ENCODE measurements around the gene SERPINE1. TPM values are rescaled to one million over a fixed set of nuclear protein-coding genes. Genes with fewer than 3 reads are reported as not detected.

Gene SERPINE1
- polyA plus RNA-seq, 3 donors from 2014 or later = 1.4 to 1.5 TPM; not detected in 1

- no peak for DNase-seq
- peak overlapping the region in 1 of 6 donors; percentile 21 for H3K27ac Mint-ChIP-seq
- H3K36me3 Mint-ChIP-seq = peaks cover 0 to 3% (median 0%) of the 10 kb centered on the region in 3 donors
- H3K4me3 Mint-ChIP-seq = no peak overlapping the region
- no peaks in the 10 kb centered on the region for H3K9me3 Mint-ChIP-seq
- H3K4me1 Mint-ChIP-seq = peaks cover 14 to 24% of the 10 kb centered on the region in 2 donors
- peaks cover 4 to 9% (median 5%) of the 10 kb centered on the region in 3 donors for H3K27me3 Mint-ChIP-seq (ENCODE audit: low read depth in 3 of 3)
These were observed 7.6 kb downstream of the SERPINE1 start for GRCh38 chr7:101134399-101134980.

GRCh38 chr7:101137651-101138212, 10.8 kb downstream of the SERPINE1 start:
- DNase-seq = no peak
- peak overlapping the region; percentile 76 to 97 (median 90) for H3K27ac Mint-ChIP-seq
- H3K27me3 Mint-ChIP-seq (ENCODE audit: low read depth in 3 of 3) = peaks cover 4 to 9% (median 8%) of the 10 kb centered on the region in 3 donors
- H3K36me3 Mint-ChIP-seq = no peaks in the 10 kb centered on the region
- H3K4me1 Mint-ChIP-seq = peaks cover 19 to 30% of the 10 kb centered on the region in 2 donors
- H3K9me3 Mint-ChIP-seq = no peaks in the 10 kb centered on the region
- H3K4me3 Mint-ChIP-seq = peak overlapping the region; percentile 59 to 88 (median 82)

DNA sequence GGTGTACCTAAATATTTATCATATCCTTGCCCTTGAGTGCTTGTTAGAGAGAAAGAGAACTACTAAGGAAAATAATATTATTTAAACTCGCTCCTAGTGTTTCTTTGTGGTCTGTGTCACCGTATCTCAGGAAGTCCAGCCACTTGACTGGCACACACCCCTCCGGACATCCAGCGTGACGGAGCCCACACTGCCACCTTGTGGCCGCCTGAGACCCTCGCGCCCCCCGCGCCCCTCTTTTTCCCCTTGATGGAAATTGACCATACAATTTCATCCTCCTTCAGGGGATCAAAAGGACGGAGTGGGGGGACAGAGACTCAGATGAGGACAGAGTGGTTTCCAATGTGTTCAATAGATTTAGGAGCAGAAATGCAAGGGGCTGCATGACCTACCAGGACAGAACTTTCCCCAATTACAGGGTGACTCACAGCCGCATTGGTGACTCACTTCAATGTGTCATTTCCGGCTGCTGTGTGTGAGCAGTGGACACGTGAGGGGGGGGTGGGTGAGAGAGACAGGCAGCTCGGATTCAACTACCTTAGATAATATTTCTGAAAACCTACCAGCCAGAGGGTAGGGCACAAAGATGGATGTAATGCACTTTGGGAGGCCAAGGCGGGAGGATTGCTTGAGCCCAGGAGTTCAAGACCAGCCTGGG, 11.4 kb downstream of the SERPINE1 start:
- Mint-ChIP-seq H3K36me3 (no peaks in the 10 kb centered on the region), H3K4me1 (peaks cover 19 to 32% of the 10 kb centered on the region in 2 donors), H3K4me3 (peak overlapping the region; percentile 59 to 88 (median 82)), H3K9me3 (no peaks in the 10 kb centered on the region), H3K27ac (peak overlapping the region; percentile 76 to 97 (median 90)), H3K27me3 (ENCODE audit: low read depth in 3 of 3) (peaks cover 4 to 9% (median 8%) of the 10 kb centered on the region in 3 donors)
- peak; percentile 80 to 84 (median 82) for DNase-seq

- peak overlapping the region in 5 of 6 donors; percentile 36 to 86 (median 81) for H3K27ac Mint-ChIP-seq
- peaks cover 21 to 41% of the 10 kb centered on the region in 2 donors for H3K4me1 Mint-ChIP-seq
- H3K36me3 Mint-ChIP-seq = no peaks in the 10 kb centered on the region
- no peak for DNase-seq
- peak overlapping the region in 2 of 5 donors; percentile 33 to 35 for H3K4me3 Mint-ChIP-seq
- H3K27me3 Mint-ChIP-seq (ENCODE audit: low read depth in 3 of 3) = peaks cover 4 to 11% (median 7%) of the 10 kb centered on the region in 3 donors
- peaks cover 0 to 2% (median 0%) of the 10 kb centered on the region in 6 donors for H3K9me3 Mint-ChIP-seq
These were observed 13.4 kb downstream of the SERPINE1 start for GRCh38 chr7:101140339-101140699.

- peak overlapping the region in 5 of 6 donors; percentile 10 to 86 (median 61) for H3K27ac Mint-ChIP-seq
- H3K27me3 Mint-ChIP-seq (ENCODE audit: low read depth in 3 of 3) = peaks cover 5 to 11% (median 7%) of the 10 kb centered on the region in 3 donors
- peak overlapping the region in 1 of 5 donors; percentile 6 for H3K4me3 Mint-ChIP-seq
- peaks cover 21 to 41% of the 10 kb centered on the region in 2 donors for H3K4me1 Mint-ChIP-seq
- H3K9me3 Mint-ChIP-seq = peaks cover 0 to 2% (median 0%) of the 10 kb centered on the region in 6 donors
- no peak for DNase-seq
- no peaks in the 10 kb centered on the region for H3K36me3 Mint-ChIP-seq
These were observed 14.0 kb downstream of the SERPINE1 start for GRCh38 chr7:101140746-101141382.

GRCh38 chr7:101151908-101152651, 25.2 kb downstream of the SERPINE1 start:
- Mint-ChIP-seq H3K27ac (no peak overlapping the region), H3K9me3 (peaks cover 0 to 2% (median 0%) of the 10 kb centered on the region in 6 donors), H3K4me3 (peak overlapping the region in 1 of 5 donors; percentile 27), H3K4me1 (peaks cover 13 to 24% of the 10 kb centered on the region in 2 donors), H3K36me3 (peaks cover 0 to 4% (median 0%) of the 10 kb centered on the region in 3 donors), H3K27me3 (ENCODE audit: low read depth in 3 of 3) (peaks cover 9 to 13% (median 12%) of the 10 kb centered on the region in 3 donors)
- no peak for DNase-seq

GRCh38 chr7:101153969-101154692, 27.2 kb downstream of the SERPINE1 start, which contains the start of gene AP1S1:
TSS of gene AP1S1 (plus strand) at chr7:101154476. CDS start at chr7:101154515, 39 bp downstream.
- Mint-ChIP-seq H3K9me3 (peaks cover 0 to 2% (median 0%) of the 10 kb centered on the region in 6 donors), H3K4me1 (peaks cover 11 to 16% of the 10 kb centered on the region in 2 donors), H3K36me3 (peaks cover 0 to 5% (median 0%) of the 10 kb centered on the region in 3 donors), H3K27ac (peak within 1 kb of the TSS in 5 of 6 donors; percentile 23 to 76 (median 65)), H3K27me3 (ENCODE audit: low read depth in 3 of 3) (peaks cover 6 to 7% (median 7%) of the 10 kb centered on the region in 3 donors), H3K4me3 (peak within 1 kb of the TSS; percentile 73 to 87 (median 82))
- peak; percentile 76 to 82 (median 80) for DNase-seq

GRCh38 chr7:101154693-101155102, 27.8 kb downstream of the SERPINE1 start:
- peaks cover 0 to 5% (median 0%) of the 10 kb centered on the region in 3 donors for H3K36me3 Mint-ChIP-seq
- H3K9me3 Mint-ChIP-seq = peaks cover 0 to 2% (median 0%) of the 10 kb centered on the region in 6 donors
- DNase-seq = no peak
- peak overlapping the region; percentile 65 to 76 (median 70) for H3K4me3 Mint-ChIP-seq
- no peak overlapping the region for H3K27ac Mint-ChIP-seq
- peaks cover 11 to 16% of the 10 kb centered on the region in 2 donors for H3K4me1 Mint-ChIP-seq
- peaks cover 4 to 6% (median 5%) of the 10 kb centered on the region in 3 donors for H3K27me3 Mint-ChIP-seq (ENCODE audit: low read depth in 3 of 3)

- Mint-ChIP-seq H3K4me1 (peaks cover 11 to 16% of the 10 kb centered on the region in 2 donors), H3K4me3 (peak overlapping the region; percentile 65 to 76 (median 70)), H3K27me3 (ENCODE audit: low read depth in 3 of 3) (peaks cover 5 to 6% (median 5%) of the 10 kb centered on the region in 3 donors), H3K9me3 (peaks cover 0 to 2% (median 0%) of the 10 kb centered on the region in 6 donors), H3K36me3 (peaks cover 0 to 5% (median 0%) of the 10 kb centered on the region in 3 donors), H3K27ac (peak overlapping the region in 1 of 6 donors; percentile 41)
- no peak for DNase-seq
These were observed 28.4 kb downstream of the SERPINE1 start for GRCh38 chr7:101155303-101155702.

GRCh38 chr7:101156277-101156676, 29.4 kb downstream of the SERPINE1 start:
- H3K27ac Mint-ChIP-seq = peak overlapping the region in 1 of 6 donors; percentile 73
- no peak for DNase-seq
- H3K9me3 Mint-ChIP-seq = peaks cover 0 to 2% (median 0%) of the 10 kb centered on the region in 6 donors
- H3K4me3 Mint-ChIP-seq = peak overlapping the region in 2 of 5 donors; percentile 16 to 58
- peaks cover 11 to 16% of the 10 kb centered on the region in 2 donors for H3K4me1 Mint-ChIP-seq
- peaks cover 0 to 5% (median 0%) of the 10 kb centered on the region in 3 donors for H3K36me3 Mint-ChIP-seq
- peaks cover 5 to 6% (median 6%) of the 10 kb centered on the region in 3 donors for H3K27me3 Mint-ChIP-seq (ENCODE audit: low read depth in 3 of 3)

DNA sequence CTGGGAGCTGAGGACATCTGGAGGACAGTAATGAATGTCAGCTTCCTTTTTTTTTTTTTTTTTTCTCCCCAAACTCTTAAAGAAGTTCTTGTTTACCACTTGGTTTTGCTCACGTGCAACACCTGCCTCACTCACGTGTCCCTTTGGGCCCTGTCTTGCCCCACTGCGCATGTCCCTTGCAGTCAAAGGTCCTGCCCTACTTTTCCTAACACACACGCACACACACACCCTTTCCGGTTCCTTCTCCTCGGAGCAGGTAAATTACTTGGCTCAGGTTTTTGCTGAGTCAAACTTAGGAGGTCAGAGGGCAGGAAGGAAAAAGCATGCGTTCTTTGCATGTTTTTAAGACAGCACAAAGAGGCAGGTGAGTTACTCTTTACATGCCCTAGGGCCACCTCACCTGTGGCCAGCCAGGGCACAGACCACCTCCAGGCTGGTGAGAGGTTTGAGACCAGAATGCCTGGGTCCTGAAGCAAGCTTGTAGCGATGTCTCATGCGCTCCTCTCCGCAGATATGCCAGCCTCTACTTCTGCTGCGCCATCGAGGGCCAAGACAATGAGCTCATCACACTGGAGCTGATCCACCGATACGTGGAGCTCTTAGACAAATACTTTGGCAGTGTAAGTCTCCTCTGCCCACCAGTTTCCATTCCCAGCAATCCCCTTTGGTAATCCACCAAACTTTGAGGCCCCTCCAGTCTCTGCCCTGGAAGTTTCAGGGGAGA, 30.1 kb downstream of the SERPINE1 start:
- peaks cover 0 to 2% (median 0%) of the 10 kb centered on the region in 6 donors for H3K9me3 Mint-ChIP-seq
- DNase-seq = no peak
- peaks cover 11 to 16% of the 10 kb centered on the region in 2 donors for H3K4me1 Mint-ChIP-seq
- H3K4me3 Mint-ChIP-seq = peak overlapping the region in 2 of 5 donors; percentile 17 to 45
- H3K36me3 Mint-ChIP-seq = peaks cover 0 to 5% (median 0%) of the 10 kb centered on the region in 3 donors
- no peak overlapping the region for H3K27ac Mint-ChIP-seq
- H3K27me3 Mint-ChIP-seq (ENCODE audit: low read depth in 3 of 3) = peaks cover 7 to 10% (median 8%) of the 10 kb centered on the region in 3 donors

Measured in immature natural killer cell (primary cell).